ENCODE results near the gene VNN1. TPM values are rescaled to one million over a fixed set of nuclear protein-coding genes. Genes with fewer than 3 reads are reported as not detected.
"Not testable (repeated sequence)": the region's sequence is repeated elsewhere in the genome, so short reads cannot be mapped to it uniquely, and the experiment has no call there.

Gene VNN1
- total and polyA plus RNA-seq, 5 experiments from 2014 or later = not detected

DNA sequence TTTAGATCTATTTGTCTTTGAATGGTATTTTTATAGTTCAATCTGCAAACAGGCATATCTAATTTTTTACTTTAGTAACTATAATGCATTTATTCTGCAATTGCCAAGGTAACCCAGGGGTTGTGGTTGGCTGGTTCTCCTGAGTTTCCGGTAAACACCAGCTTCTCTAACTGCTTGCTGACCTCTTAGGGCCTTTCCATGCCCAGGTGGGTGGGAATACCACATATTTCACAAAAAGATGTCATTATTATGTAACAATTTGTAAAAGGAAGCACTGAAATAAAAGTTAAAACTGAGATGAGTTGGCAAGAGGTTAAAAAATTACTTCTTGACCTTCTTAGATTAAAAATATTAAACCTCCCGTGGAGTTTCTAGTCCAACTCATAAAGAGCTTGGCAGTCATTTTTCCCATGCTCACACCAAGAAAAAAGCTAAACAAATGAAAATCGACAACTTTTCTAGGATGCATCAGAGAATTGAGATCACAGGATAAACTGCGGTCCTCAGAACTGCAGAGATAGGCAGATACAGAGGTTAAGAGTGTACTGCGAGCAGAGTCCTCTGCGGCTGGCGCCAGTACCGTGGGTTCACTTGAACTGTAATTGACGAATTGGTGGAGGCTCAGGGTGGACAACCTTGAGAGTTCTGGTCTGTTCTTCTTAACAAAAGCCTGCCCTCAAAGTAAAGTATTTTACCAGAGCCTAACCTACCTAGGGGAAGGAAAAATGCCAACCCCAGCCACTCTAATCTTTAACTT lies 2.2 kb upstream of the VNN1 start:
- Mint-ChIP-seq H3K36me3 (no peaks in the 10 kb centered on the region), H3K27me3 (peaks cover 0 to 13% (median 8%) of the 10 kb centered on the region in 5 donors), H3K27ac (no peak overlapping the region), H3K4me1 (peaks cover 0 to 7% (median 1%) of the 10 kb centered on the region in 4 donors), H3K4me3 (no peak overlapping the region), H3K9me3 (no peaks in the 10 kb centered on the region)
- POLR2A ChIA-PET = no interaction called here
- no peak for DNase-seq
- ATAC-seq = no peak

DNA sequence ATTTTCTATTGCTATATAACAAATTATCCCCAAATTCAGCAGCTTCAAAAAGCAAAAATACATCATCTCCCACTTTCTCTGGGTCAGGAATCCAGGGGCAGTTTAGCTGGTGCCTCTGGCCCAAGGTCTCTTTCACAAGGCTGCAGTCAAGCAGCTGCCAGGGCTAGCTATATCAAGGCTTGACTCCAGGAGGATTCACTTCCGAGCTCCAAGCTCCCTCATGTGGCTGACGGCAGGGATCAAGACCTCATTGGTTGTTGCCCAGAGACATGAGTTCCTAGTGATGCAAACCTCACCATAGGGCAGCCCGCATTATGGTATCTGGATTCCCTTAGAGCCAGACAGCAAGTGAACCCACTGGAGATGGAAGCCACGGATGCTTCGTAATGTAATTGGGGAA lies 1.3 kb upstream of the VNN1 start:
- Mint-ChIP-seq H3K9me3 (no peaks in the 10 kb centered on the region), H3K27ac (no peak overlapping the region), H3K4me3 (no peak overlapping the region), H3K27me3 (peaks cover 4 to 17% (median 13%) of the 10 kb centered on the region in 5 donors), H3K36me3 (no peaks in the 10 kb centered on the region), H3K4me1 (peaks cover 0 to 7% (median 1%) of the 10 kb centered on the region in 4 donors)
- ATAC-seq (no peak), DNase-seq (no peak)
- POLR2A ChIA-PET = no interaction called here

DNA sequence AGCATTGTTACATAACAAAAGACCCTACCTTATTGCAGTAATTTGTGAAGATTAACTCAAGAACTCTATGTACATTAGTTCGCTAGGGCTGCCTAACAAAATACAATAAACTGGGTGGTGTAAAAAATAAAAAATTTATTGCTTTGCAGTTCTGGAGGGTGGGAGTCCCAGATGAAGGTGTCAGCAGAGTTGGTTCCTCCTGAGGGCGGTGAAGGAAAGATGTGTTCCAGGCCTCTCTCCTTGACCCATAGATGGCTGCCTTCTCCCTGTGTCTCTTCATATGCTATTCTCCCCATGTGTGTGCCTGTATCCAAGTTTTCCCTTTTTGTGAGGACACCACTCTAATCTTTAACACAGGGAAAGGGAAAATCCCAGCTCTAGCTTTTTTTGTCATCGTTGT lies 305 bp upstream of the VNN1 start:
- Mint-ChIP-seq H3K27me3 (peaks cover 4 to 17% (median 9%) of the 10 kb centered on the region in 5 donors), H3K9me3 (no peaks in the 10 kb centered on the region), H3K4me3 (no peak overlapping the region), H3K36me3 (no peaks in the 10 kb centered on the region), H3K27ac (no peak overlapping the region), H3K4me1 (peaks cover 0 to 7% (median 1%) of the 10 kb centered on the region in 4 donors)
- ATAC-seq (no peak), DNase-seq (no peak)
- POLR2A ChIA-PET = no interaction called here

DNA sequence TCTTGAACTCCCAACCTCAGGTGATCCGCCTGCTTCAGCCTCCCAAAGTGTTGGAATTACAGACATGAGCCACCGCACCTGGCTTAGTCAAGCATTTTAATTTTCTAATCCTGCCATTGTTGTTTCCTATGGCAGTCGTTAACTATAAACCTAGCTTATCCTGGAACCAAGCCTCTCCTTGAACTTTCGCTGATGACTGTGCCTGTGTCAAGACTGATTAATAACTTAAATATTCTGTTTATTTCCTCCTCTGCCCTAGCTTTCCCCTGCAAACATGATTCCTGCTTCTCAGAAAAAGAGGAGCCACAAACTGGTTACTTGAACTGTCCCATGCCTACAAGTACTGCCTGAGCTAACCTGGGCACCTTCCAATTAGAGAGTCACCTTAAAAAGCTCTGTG lies 1.5 kb downstream of the VNN1 start:
- H3K27ac Mint-ChIP-seq = no peak overlapping the region
- POLR2A ChIA-PET = no interaction called here
- no peak overlapping the region for H3K4me3 Mint-ChIP-seq

DNA sequence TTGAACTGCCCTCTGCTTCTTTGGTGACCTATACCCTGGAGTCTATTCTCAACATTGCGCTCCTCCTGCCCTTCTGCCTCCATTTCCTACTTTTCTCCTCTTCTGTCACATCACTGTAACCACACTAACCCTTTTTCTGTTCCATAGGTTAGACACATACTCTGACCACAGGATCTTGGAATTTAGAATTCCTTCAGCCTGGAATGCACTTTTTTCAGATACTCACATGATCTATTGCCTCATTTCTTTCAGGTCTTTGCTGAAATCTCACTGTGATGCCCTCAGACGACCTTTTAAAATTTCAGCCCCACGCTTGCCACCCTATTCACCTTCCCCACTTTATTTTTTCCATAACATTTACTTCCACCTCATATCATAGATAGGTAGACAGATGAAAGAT lies 5.1 kb downstream of the VNN1 start:
- ATAC-seq (no peak), DNase-seq (no peak)
- peaks cover 0 to 13% (median 3%) of the 10 kb centered on the region in 3 donors for H3K36me3 Mint-ChIP-seq
- H3K27ac Mint-ChIP-seq = no peak overlapping the region
- H3K27me3 Mint-ChIP-seq = peaks cover 13 to 33% (median 21%) of the 10 kb centered on the region in 5 donors
- POLR2A ChIA-PET = no interaction called here
- H3K9me3 Mint-ChIP-seq = peaks cover 6 to 24% (median 17%) of the 10 kb centered on the region in 9 donors
- peak overlapping the region in 1 of 10 donors; percentile 6 for H3K4me3 Mint-ChIP-seq
- peaks cover 0 to 4% (median 0%) of the 10 kb centered on the region in 4 donors for H3K4me1 Mint-ChIP-seq

More for the DNA sequence above, 1.5 kb downstream of the VNN1 start:
- H3K27me3 Mint-ChIP-seq = peaks cover 4 to 17% (median 14%) of the 10 kb centered on the region in 5 donors
- H3K9me3 Mint-ChIP-seq = peaks cover 0 to 2% (median 0%) of the 10 kb centered on the region in 9 donors
- peaks cover 0 to 7% (median 1%) of the 10 kb centered on the region in 4 donors for H3K4me1 Mint-ChIP-seq
- H3K36me3 Mint-ChIP-seq = no peaks in the 10 kb centered on the region
- no peak for ATAC-seq
- no peak for DNase-seq

DNA sequence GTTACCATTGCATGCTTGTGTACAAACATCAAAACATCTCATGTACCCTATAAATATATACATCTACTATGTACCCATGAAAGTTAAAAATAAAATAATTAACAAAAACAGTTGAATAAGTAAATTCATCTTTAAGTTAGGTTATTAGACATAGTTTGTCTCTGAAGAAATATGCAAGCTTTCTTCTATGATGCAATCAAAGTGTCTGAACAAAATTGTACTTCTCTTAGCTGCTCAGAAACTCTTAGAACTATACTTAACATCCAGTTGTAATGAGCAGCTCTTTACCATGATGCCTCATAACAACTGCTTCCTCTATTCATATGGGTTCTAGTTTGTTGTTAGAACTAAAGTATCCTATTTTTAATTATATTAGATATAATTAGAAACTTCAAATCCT lies 5.9 kb downstream of the VNN1 start:
- ATAC-seq (no peak), DNase-seq (no peak)
- Mint-ChIP-seq H3K27ac (no peak overlapping the region), H3K4me1 (no peaks in the 10 kb centered on the region), H3K9me3 (peaks cover 10 to 32% (median 23%) of the 10 kb centered on the region in 9 donors), H3K36me3 (peaks cover 0 to 13% (median 3%) of the 10 kb centered on the region in 3 donors), H3K4me3 (no peak overlapping the region), H3K27me3 (peaks cover 18 to 37% (median 22%) of the 10 kb centered on the region in 5 donors)
- POLR2A ChIA-PET = no interaction called here

DNA sequence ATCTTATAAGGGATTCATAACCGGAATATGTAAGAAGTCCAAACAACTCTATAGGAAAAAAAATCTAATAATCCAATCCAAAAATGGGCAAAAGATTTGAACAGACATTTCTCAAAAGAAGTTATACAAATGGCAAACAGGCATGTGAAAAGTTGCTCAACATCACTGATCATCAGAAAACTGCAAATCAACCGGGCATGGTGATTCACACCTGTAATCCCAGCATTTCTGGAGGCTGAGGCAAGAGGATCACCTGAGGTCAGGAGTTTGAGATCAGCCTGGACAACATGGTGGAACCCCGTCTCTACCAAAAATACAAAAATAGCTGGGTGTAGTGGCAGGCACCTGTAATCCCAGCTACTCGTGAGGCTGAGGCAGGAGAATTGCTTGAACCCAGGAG lies 7.1 kb downstream of the VNN1 start:
- H3K36me3 Mint-ChIP-seq = peaks cover 0 to 13% (median 3%) of the 10 kb centered on the region in 3 donors
- DNase-seq, H3K4me3 Mint-ChIP-seq, H3K27ac Mint-ChIP-seq, ATAC-seq, POLR2A ChIA-PET, H3K4me1 Mint-ChIP-seq: not testable (repeated sequence)
- H3K9me3 Mint-ChIP-seq = peaks cover 10 to 34% (median 23%) of the 10 kb centered on the region in 9 donors
- H3K27me3 Mint-ChIP-seq = peaks cover 20 to 49% (median 25%) of the 10 kb centered on the region in 5 donors

DNA sequence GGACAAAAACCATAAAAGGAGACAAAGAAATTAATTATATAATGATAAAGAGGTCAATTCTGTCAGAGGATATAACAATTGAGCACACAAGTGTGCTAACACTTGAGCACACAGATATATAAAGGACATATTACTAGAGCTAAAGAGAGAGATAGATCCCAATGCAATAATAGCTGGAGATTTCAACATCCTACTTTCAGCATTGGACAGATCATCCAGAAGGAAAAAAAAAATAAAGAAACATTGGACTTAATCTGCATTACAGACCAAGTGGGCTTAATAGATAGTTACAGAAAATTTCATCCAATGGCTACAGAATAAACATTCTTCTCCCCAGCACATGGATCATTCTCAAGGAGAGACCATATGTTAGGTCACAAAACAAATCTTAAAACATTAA lies 9.9 kb downstream of the VNN1 start:
- peaks cover 0 to 13% (median 3%) of the 10 kb centered on the region in 3 donors for H3K36me3 Mint-ChIP-seq
- no peak overlapping the region for H3K4me3 Mint-ChIP-seq
- H3K9me3 Mint-ChIP-seq = peaks cover 10 to 34% (median 23%) of the 10 kb centered on the region in 9 donors
- H3K27ac Mint-ChIP-seq = no peak overlapping the region
- ATAC-seq = no peak
- DNase-seq = no peak
- peaks cover 21 to 50% (median 23%) of the 10 kb centered on the region in 5 donors for H3K27me3 Mint-ChIP-seq
- POLR2A ChIA-PET = no interaction called here
- no peaks in the 10 kb centered on the region for H3K4me1 Mint-ChIP-seq

DNA sequence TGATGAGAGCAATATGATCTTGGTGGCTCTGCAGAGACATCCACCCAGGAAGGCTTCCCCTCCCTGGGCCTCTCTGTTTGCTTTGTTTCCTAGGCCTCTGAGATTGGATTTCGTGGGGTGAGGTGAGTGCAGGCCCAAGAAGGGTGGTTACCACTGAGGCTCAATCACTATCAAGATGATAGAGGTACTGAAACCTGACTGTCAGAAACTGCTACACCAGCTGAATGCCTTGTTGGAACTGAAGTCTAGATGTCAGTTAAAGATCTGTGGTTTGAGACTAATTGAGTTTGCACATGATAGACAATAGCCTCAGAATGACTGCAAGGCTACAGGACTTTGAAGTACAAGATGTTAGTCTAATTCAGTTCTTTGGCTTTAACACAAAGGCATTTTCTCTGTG lies 15.2 kb downstream of the VNN1 start:
- H3K9me3 Mint-ChIP-seq = peaks cover 6 to 25% (median 20%) of the 10 kb centered on the region in 9 donors
- POLR2A ChIA-PET = no interaction called here
- peaks cover 0 to 11% (median 0%) of the 10 kb centered on the region in 3 donors for H3K36me3 Mint-ChIP-seq
- no peak for ATAC-seq
- DNase-seq = no peak
- H3K4me1 Mint-ChIP-seq = no peaks in the 10 kb centered on the region
- H3K27ac Mint-ChIP-seq = no peak overlapping the region
- peaks cover 8 to 26% (median 13%) of the 10 kb centered on the region in 5 donors for H3K27me3 Mint-ChIP-seq
- no peak overlapping the region for H3K4me3 Mint-ChIP-seq

DNA sequence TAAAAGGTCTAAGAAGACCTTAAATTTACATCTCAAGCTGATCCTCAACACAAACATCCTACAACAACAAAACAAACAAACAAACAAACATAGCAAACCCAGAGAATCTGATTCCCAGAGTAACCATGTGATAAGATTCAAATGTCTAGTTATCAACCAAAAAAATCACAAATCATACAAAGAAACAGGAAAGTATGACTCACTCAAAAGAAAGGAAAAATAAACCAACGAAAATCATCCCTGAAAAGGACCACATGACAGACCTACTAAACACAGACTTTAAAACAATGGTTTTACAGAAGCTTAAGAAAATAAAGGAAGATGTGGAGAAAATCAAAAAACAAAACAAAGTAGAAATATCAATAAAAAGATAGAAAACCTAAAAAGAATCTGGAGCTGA lies 18.1 kb downstream of the VNN1 start:
- no peaks in the 10 kb centered on the region for H3K4me1 Mint-ChIP-seq
- peaks cover 3 to 21% (median 15%) of the 10 kb centered on the region in 9 donors for H3K9me3 Mint-ChIP-seq
- no peak for DNase-seq
- POLR2A ChIA-PET = no interaction called here
- no peak for ATAC-seq
- peaks cover 2 to 8% (median 2%) of the 10 kb centered on the region in 5 donors for H3K27me3 Mint-ChIP-seq
- no peak overlapping the region for H3K27ac Mint-ChIP-seq
- H3K4me3 Mint-ChIP-seq = no peak overlapping the region
- peaks cover 0 to 11% (median 0%) of the 10 kb centered on the region in 3 donors for H3K36me3 Mint-ChIP-seq

DNA sequence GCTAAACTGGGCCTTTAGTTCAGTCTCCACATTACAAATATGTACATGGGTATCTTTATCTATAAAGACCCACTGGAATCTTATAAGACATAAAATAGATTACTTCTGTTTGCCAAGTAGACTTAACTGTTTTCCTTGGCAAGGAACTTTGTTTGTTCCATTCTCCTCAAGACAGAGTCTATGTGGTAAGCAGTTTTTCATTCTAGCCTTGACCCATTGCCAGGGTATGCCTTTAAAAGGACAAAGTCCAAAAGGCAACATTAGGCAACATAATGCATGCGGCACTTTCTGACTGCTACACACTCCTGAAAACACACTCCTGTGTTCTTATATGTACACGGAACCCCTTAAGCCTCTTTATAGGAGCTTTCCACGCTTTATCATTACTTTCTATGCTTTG lies 20.4 kb downstream of the VNN1 start:
- H3K9me3 Mint-ChIP-seq = peaks cover 3 to 21% (median 15%) of the 10 kb centered on the region in 9 donors
- H3K4me3 Mint-ChIP-seq = no peak overlapping the region
- H3K36me3 Mint-ChIP-seq = peaks cover 0 to 11% (median 0%) of the 10 kb centered on the region in 3 donors
- ATAC-seq (no peak), DNase-seq (no peak)
- H3K27me3 Mint-ChIP-seq = peaks cover 7 to 26% (median 24%) of the 10 kb centered on the region in 5 donors
- no peak overlapping the region for H3K27ac Mint-ChIP-seq
- H3K4me1 Mint-ChIP-seq = peaks cover 0 to 2% (median 0%) of the 10 kb centered on the region in 4 donors
- POLR2A ChIA-PET = no interaction called here

DNA sequence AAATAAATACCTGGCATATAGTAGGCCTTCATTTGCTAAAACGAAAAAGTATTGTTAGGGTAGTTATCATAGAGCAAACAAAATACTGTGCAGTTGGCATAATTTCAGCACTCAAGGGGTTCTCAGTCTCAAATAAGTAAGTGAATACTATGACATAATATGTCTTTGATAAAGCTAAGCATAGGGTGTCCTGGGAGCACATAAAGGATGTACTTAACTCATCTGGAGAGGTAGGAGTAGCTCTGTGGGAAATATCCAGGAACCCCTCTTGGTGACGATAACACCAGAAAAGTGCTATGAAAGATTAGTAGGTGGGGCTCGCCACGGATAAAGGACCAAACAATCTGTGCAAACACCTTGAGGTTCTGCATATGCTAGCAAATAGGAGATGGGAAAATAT lies 23.2 kb downstream of the VNN1 start:
- peaks cover 0 to 2% (median 0%) of the 10 kb centered on the region in 3 donors for H3K36me3 Mint-ChIP-seq
- no peak for DNase-seq
- POLR2A ChIA-PET = no interaction called here
- ATAC-seq = no peak
- H3K27ac Mint-ChIP-seq = no peak overlapping the region
- no peak overlapping the region for H3K4me3 Mint-ChIP-seq
- H3K27me3 Mint-ChIP-seq = peaks cover 15 to 40% (median 37%) of the 10 kb centered on the region in 5 donors
- peaks cover under 1 to 6% (median 4%) of the 10 kb centered on the region in 9 donors for H3K9me3 Mint-ChIP-seq
- H3K4me1 Mint-ChIP-seq = peaks cover 0 to 2% (median 0%) of the 10 kb centered on the region in 4 donors

DNA sequence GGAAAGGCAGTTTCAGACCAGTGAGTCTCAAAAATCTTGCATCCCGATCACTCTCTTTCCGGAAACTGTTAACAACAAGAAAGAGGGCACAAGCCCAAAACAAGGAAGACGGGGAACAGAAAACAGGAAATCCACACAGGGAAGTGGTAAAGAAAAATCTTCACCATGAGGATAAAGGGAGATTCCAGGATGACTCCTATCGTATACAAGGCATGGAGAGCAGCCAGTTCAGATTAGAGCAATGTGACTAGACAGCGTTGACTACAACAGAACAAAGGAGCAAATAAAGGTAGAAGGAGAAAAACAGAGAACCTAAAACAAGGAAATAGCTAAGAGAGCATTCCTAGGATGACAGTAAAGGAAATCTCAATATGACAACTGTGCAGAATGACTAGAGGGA lies 26.5 kb downstream of the VNN1 start:
- H3K9me3 Mint-ChIP-seq = peaks cover 0 to 2% (median 0%) of the 10 kb centered on the region in 9 donors
- ATAC-seq (no peak), DNase-seq (no peak)
- H3K27me3 Mint-ChIP-seq = peaks cover 17 to 40% (median 34%) of the 10 kb centered on the region in 5 donors
- H3K27ac Mint-ChIP-seq = no peak overlapping the region
- no peak overlapping the region for H3K4me3 Mint-ChIP-seq
- no peaks in the 10 kb centered on the region for H3K36me3 Mint-ChIP-seq
- H3K4me1 Mint-ChIP-seq = peaks cover 0 to 2% (median 0%) of the 10 kb centered on the region in 4 donors
- POLR2A ChIA-PET = no interaction called here
